Transverse colon (tissue), 4 donors: Measurements from ENCODE around the gene CERT1. TPM values are rescaled to one million over a fixed set of nuclear protein-coding genes. Genes with fewer than 3 reads are reported as not detected.
"Not testable (repeated sequence)": the region's sequence is repeated elsewhere in the genome, so short reads cannot be mapped to it uniquely, and the experiment has no call there.

ENCODE experiments used
- DNase-seq: peaks from one replicate; pipeline ENCODE4 v3.0.0-alpha.2; 2019
- H3K27ac ChIP-seq, 4 donors: fragments of 200-600 bp; sonication (generic); 2 replicates each; pipeline ENCODE4 v1.5.1; 2016 to 2018; ENCODE audit warnings: inconsistent platforms in 4 of 4
- H3K27me3 ChIP-seq: fragments of 200-600 bp; sonication (generic); 2 replicates; pipeline ENCODE4 v1.5.1; 2017; ENCODE audit warnings: inconsistent platforms
- H3K36me3 ChIP-seq, 4 donors: fragments of 200-600 bp; sonication (generic); 2 replicates each; pipeline ENCODE4 v1.5.1; 2017 to 2019; ENCODE audit warnings: inconsistent platforms in 4 of 4
- H3K4me1 ChIP-seq, 4 donors: fragments of 200-600 bp; sonication (generic); 2 replicates each; pipeline ENCODE4 v1.5.1; 2017 to 2020; ENCODE audit warnings: inconsistent platforms in 4 of 4
- H3K4me3 ChIP-seq, 4 donors: fragments of 200-600 bp; sonication (generic); 1 replicate in 1 of 4; 2 replicates in 3 of 4; pipeline versions ENCODE4 v1.5.1 to v1.6.1; 2017 to 2019; ENCODE audit warnings: inconsistent platforms in 4 of 4
- H3K9me3 ChIP-seq, 2 donors: fragments of 200-600 bp; sonication (generic); 2 replicates each; pipeline ENCODE4 v1.5.1; 2017 to 2019; ENCODE audit warnings: inconsistent platforms in 2 of 2
- CTCF ChIP-seq, 5 experiments: fragments of 200-600 bp in 3 of 5; fragments of 450-650 bp in 2 of 5; sonication (generic) in 3 of 5; IDR thresholded peaks; 1 replicate in 2 of 5; 2 replicates in 3 of 5; pipeline ENCODE4 v1.5.1; 2016 to 2017; ENCODE audit warnings: antibody characterized with exemption in 5 of 5, inconsistent platforms in 3 of 5, mild to moderate bottlenecking in 2 of 5, moderate library complexity in 1 of 5
- EP300 ChIP-seq: sonication (generic); formaldehyde crosslinking; IDR thresholded peaks from one replicate; pipeline ENCODE4 v1.6.1; 2017; ENCODE audit warnings: antibody characterized with exemption, low read depth
- POLR2A ChIP-seq: fragments of 450-650 bp; IDR thresholded peaks from one replicate; pipeline ENCODE4 v1.6.1; 2016; ENCODE audit warnings: antibody characterized with exemption, mild to moderate bottlenecking, moderate library complexity
- POLR2AphosphoS5 ChIP-seq, 3 donors: sonication (generic); formaldehyde crosslinking; IDR thresholded peaks; one replicate each; pipeline ENCODE4 v1.6.1; 2016; ENCODE audit warnings: antibody characterized with exemption in 3 of 3
- WGBS, 2 donors: methylation state at CpG; one replicate each; pipeline ENCODE4 v1.1.5; 2018; ENCODE audit warnings: low coverage in 1 of 2; 5-methylcytosine and 5-hydroxymethylcytosine counted together
- in situ Hi-C, 4 donors: fragments of 200-750 bp; cut with MboI; loops; one replicate each; pipeline versions ENCODE4 v1.15.0 to v1.15.1; 2017; ENCODE audit warnings: low sequenced_read_pairs in 3 of 4, low pct_ligation_motif_present in 1 of 4, low pct_unique_long_range_greater_than_20kb in 1 of 4
- intact Hi-C: fragments of 100-400 bp; cut with DNase I; formaldehyde crosslinking; loops from one replicate; pipeline ENCODE4 v1.15.1; 2023; ENCODE audit warnings: low total_unique reads
- total RNA-seq, 4 donors: library from RNA; depleted of rRNA; stranded (reverse); fragments of >200 nt; gene quantifications; one replicate each; pipeline ENCODE4 v1.1.0, GENCODE V29; 2016

CERT1 gene
- total RNA-seq, 4 donors from 2014 or later: 33.2 to 59.5 (median 39.4) TPM

- H3K4me1 ChIP-seq: peaks cover 12 to 51% (median 18%) of the 10 kb centered on the region in 4 donors
- H3K36me3 ChIP-seq: no peaks in the 10 kb centered on the region
- peak overlapping the region in 2 of 4 donors; percentile 90 to 94 for H3K27ac ChIP-seq
- TF ChIP-seq EP300 (no peak), CTCF (IDR thresholded peaks at IDR 0.05) (no peak), POLR2AphosphoS5 (IDR thresholded peaks at IDR 0.05) (no peak), POLR2A (no peak)
- H3K4me3 ChIP-seq: peak overlapping the region in 2 of 4 donors; percentile 80 to 82
- no peaks in the 10 kb centered on the region for H3K27me3 ChIP-seq
- DNase-seq: no peak
- 71 to 76% methylated on average over 4 of the region's 4 CpGs for WGBS, 2 donors
- in situ Hi-C loops (loop anchor here in 1 of 4 donors (25.0 kb wide), 2 partner anchors 272 to 1947 kb away; partner anchors contain the start of genes ANKRA2, ANKRD31 and UTP15), intact Hi-C loops (no loop called here)
- no peaks in the 10 kb centered on the region for H3K9me3 ChIP-seq
These were observed 1.9 kb downstream of the CERT1 start for GRCh38 chr5:75509546-75509945.

DNA sequence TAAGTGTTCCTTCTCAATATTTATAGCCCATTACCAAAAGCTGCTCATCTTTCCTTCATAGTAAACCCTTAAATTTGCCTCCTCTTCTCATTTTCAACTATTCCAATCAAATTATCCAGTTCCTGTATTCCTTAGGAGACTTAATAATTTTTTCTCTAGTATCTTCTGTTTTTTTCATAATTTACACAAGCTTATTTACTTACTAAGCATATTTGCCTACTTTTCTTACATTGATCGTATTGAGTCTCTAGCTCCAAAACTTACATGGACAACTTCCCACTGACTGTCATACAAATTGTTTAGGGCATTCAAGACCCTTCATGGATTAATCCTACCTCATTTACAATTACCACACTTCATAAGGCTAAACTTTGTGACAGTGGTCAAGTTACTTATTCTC lies 3.6 kb downstream of the CERT1 start:
- intact Hi-C loops: no loop called here
- in situ Hi-C loops: loop anchor here in 1 of 4 donors (25.0 kb wide), 2 partner anchors 271 to 1946 kb away; partner anchors contain the start of genes ANKRA2, ANKRD31 and UTP15
- no peaks in the 10 kb centered on the region for H3K9me3 ChIP-seq
- H3K4me3 ChIP-seq: no peak overlapping the region
- H3K27ac ChIP-seq: no peak overlapping the region
- peaks cover 5 to 37% (median 16%) of the 10 kb centered on the region in 4 donors for H3K4me1 ChIP-seq
- H3K36me3 ChIP-seq: no peaks in the 10 kb centered on the region
- DNase-seq: no peak
- no peaks in the 10 kb centered on the region for H3K27me3 ChIP-seq
- WGBS, 2 donors: 100% methylated on average over 1 of the region's 1 CpG
- TF ChIP-seq CTCF (IDR thresholded peaks at IDR 0.05) (no peak), POLR2A (no peak), POLR2AphosphoS5 (IDR thresholded peaks at IDR 0.05) (no peak), EP300 (no peak)

DNA sequence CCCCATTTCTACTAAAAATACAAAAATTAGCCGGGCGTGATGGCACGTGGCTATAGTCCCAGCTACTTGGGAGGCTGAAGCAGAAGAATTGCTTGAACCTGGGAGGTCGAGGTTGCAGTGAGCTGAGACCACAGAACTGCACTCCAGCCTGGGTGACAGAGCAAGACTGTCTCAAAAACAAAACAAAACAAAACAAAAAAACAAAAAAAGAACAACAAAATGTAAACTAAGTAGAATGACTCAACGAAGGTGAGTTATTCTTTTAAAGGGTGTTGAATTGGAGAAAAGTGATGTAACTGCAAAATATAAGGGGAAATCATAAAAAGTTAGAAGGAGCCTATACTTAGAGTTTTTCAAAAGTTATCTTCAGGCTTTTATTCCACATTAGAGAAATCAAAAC lies 6.3 kb downstream of the CERT1 start:
- DNase-seq, H3K4me3 ChIP-seq, H3K27me3 ChIP-seq, intact Hi-C loops, H3K27ac ChIP-seq, H3K9me3 ChIP-seq, H3K36me3 ChIP-seq: not testable (repeated sequence)
- in situ Hi-C loops: loop anchor here in 1 of 4 donors (25.0 kb wide), 2 partner anchors 268 to 1943 kb away; partner anchors contain the start of genes ANKRA2, ANKRD31 and UTP15
- WGBS, 2 donors: 83 to 86% methylated on average over 2 to 5 of the region's 5 CpGs
- peaks cover 0 to 27% (median 8%) of the 10 kb centered on the region in 4 donors for H3K4me1 ChIP-seq

GRCh38 chr5:75498875-75499274 lies 12.6 kb downstream of the CERT1 start:
- H3K4me3 ChIP-seq, H3K27me3 ChIP-seq, intact Hi-C loops, DNase-seq, H3K9me3 ChIP-seq, in situ Hi-C loops, H3K4me1 ChIP-seq, H3K36me3 ChIP-seq, H3K27ac ChIP-seq: not testable (repeated sequence)
- WGBS, 2 donors: 100% methylated on average over 1 of the region's 1 CpG; no CpG with 5 or more reads in 1 of the 2 donors

- no peak for TF ChIP-seq CTCF (IDR thresholded peaks at IDR 0.05)
- TF ChIP-seq POLR2AphosphoS5 (IDR thresholded peaks at IDR 0.05): no peak
- no peak for TF ChIP-seq EP300
- no peak for TF ChIP-seq POLR2A
- intact Hi-C loops (no loop called here), in situ Hi-C loops (no loop called here)
- peaks cover 0 to 7% (median 0%) of the 10 kb centered on the region in 4 donors for H3K36me3 ChIP-seq
- H3K27ac ChIP-seq: no peak overlapping the region
- DNase-seq: no peak
- WGBS, 2 donors: 98 to 100% methylated on average over 1 to 7 of the region's 7 CpGs
- H3K4me3 ChIP-seq: no peak overlapping the region
- no peaks in the 10 kb centered on the region for H3K27me3 ChIP-seq
- H3K4me1 ChIP-seq: no peaks in the 10 kb centered on the region
- no peaks in the 10 kb centered on the region for H3K9me3 ChIP-seq
These were observed 13.1 kb downstream of the CERT1 start for GRCh38 chr5:75498208-75498777.
